HG02623 (cell line): Measurements from ENCODE around the gene MCC.
A peak's percentile ranks its signal among the peaks of the same experiment; 100 is the strongest.

ENCODE experiments used
- ATAC-seq: cut with Tn5 transposase; IDR thresholded peaks from one replicate; pipeline ENCODE4 v1.9.1; 2021; ENCODE audit warnings: moderate library complexity; ENCODE audit not compliant: unreplicated experiment

Gene MCC

DNA sequence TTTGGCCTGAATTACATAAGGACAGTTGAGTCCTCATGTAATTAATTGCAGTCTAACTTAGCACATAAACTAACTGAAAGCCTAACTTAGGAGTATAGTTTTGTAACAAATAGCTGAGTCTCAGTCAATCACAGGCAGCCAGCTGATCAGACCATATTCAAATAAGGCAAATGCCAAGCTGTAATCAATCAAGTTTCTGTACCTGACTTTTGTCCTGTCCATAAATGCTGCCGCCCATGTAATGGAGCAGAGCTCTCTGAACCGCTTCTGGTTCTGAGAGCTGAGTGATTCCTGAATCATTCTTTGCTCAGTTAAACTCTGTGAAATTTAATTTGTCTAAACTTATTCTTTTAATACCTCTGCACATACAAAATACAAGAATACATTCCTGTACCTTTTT, 158.3 kb downstream of the MCC start:
- no peak for ATAC-seq

GRCh38 chr5:113325054-113325453, 163.2 kb downstream of the MCC start:
- no peak for ATAC-seq

DNA sequence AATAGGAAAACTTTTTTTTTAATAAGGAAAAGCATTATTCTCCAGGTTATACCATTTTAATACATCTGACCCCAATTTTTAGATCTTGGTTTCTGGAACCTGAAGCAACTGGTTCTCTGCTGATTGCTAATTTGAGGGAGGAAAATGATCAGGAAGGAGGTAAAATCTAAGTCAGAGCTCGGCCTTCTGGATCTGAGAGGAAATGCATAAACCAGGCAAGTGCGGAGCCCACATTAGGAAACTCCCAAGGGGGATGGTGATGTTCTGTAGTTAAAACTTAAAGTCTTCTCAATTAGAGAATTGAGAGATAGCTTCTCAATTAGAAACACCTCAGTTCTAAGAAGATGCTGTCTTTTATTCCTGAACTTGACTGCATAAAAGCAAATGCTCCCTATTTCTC, 167.0 kb downstream of the MCC start:
- no peak for ATAC-seq

DNA sequence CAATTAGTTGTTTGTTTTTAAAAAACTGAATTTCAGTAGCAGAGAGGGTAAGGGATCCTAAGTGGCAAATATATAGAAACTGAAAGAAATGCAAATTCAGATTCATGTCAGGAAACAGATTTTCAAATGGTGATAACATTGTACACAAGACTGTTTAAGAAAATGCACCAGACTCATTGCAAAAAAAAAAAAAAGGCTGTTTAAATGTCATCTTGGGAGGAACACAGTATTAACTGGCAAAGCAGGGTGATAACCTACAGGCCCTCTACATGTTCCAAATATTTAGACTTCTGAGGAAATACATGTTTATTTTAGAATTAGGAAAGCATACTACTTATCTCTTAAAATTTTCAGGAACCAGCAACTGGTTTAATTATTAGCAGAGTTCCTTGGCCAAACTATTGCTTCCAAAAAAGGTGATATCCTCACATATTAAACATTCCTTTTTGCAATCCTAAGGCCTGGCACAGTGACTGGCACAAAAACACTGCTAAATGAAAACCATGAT, 167.9 kb downstream of the MCC start:
- ATAC-seq = peak; percentile 71

DNA sequence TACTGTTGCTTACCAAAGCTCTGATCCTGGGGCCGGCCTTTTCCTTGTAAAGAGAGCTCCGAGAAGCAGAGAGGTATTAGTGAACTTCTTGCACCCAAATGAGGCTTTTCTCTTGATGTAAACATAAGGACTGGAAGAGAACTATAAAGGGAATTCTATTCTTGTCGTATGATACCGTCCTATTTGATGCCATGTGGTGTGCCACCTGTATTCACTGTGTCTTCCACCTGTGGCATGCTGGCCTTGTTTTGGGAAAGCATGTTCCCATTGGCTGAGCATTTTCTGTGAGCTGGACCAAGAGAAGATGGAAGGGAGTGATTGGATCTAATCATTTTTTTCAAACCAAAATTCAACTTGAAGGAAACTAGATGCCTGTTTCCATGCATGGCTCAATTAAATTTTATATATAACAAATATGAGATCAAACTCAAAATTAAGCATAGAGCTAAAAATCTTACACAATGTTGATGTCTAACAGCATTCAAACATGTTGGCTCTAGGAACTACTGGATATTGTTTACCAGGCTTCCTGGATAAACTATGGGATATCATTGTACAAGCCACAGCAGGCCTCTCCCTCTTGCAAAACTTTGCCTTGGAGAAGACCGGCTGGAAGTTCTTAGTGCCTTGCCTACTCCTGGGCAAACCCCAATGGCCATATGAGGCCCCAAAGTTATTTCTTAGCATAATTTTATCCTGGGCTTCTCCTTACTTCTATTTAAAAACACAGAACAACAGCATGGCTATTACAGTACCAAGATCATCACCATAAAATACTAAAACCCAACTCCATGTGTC, 168.8 kb downstream of the MCC start:
- no peak for ATAC-seq

- ATAC-seq = no peak
Observed at GRCh38 chr5:113317636-113318035, 170.6 kb downstream of the MCC start.

DNA sequence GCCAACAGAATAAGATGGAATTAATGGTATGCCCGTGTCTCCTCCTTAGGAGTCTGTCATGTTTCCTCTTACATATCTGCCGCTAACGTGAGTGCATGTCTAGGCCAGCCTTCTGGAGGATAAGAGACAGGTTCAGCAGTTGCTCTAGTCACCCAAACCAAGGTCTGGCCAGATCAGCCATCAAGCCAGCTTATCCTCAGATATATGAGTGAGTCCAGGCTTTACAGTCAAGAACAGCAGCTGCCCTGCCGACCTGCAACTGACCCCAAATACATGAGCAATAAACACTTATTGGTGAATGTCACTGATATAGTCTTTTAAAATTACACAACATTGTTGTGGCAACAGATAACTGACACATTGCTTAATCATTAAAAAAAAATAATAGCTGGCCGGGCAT, 177.0 kb downstream of the MCC start:
- no peak for ATAC-seq

DNA sequence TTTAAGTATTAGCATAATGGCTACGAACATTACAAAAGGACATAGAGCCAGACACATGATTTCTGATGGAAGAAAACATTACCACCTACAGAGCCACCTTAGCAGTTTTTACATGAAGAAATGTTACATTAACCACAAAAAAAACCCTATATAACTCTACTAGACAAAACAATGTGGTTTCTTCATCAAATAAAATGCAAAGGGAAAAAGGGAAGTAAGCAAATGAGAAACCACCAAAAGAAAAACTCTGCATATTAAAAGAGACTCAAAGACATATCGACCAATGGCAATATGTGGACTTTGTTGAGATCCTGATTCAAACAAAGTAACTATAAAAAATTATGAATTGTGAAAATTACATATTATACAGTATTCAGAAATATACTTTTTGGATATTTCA, 186.1 kb downstream of the MCC start:
- no peak for ATAC-seq

- ATAC-seq = no peak
Observed at GRCh38 chr5:113299591-113299990, 188.7 kb downstream of the MCC start.

- no peak for ATAC-seq
Observed at GRCh38 chr5:113296676-113297075, 191.6 kb downstream of the MCC start.

DNA sequence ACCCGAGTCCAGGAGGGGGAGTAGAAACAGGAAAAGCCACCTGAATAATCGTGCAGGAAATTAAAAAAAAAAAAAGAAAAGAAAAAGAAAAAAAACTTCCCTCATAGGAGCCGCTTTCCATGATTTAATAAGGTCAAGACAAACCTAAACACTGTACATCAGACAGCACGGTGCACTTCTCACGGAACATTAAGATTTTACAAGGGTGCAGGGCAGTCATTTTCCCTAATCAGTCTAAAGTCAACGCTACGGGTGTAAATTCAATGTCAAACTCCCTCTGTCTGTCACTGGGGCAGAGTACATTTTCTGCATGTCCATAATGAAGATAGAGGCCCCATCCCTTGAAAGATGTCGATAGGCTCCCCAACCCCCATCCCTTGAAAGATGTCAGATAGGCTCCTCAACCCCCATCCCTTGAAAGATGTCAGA, 193.1 kb downstream of the MCC start:
- no peak for ATAC-seq

DNA sequence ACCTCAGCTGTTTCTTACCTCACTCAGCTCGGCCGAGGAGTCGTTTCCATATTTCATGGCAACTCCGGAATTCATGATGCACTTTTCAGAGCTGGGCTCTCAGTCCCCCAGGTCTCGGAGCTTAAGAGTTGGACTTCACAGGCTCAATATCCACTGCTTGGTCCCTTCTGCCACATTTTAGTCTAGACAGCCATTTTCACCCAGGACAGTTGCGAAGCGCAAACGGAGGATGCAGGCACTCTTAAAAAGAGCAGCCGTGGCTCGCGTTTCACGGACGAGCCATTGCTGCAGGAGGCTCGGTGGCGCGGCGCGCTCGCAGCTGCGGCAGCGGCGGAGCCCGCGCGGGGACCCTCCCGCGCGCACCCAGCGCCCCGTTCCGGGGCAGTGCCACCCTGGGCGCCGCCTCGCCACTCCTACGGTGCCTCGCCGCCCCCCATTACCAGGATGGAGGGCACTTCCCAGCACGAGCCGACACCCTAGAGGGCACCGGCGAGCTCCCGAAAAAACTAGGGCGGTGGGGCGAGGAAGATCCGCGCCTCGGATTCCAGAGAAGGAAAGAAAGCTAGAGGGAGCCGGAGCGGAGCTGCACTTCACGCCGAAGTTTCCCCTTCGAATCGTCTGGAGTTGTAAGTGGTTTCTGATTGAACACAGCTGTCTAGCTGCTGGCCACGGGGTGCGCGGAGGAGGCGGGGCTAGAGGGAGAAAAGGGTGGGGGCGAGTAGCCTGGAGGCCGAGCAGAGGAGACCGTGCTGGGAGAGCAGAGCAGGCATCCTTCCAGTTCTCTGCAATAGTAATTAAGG, 193.7 kb downstream of the MCC start:
- peak; percentile 95 for ATAC-seq

DNA sequence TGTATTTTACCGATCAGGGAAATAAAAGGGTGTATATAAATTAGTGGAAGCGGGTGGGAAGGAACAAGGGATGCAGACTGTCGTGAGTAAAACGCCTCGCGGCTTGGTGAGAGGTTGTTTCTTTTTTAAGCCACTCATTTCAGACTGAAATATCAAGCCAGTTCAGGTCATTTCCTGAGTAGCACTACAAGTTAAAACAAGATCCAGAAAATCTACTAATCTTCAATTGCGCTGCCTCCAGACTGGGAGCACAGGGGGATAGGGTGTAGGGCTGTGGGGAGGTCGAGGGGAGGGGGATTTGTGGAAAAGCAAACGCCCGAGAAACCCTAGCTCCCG, 194.3 kb downstream of the MCC start:
- peak; percentile 21 for ATAC-seq

- no peak for ATAC-seq
Observed at GRCh38 chr5:113293068-113293974, 194.9 kb downstream of the MCC start.

GRCh38 chr5:113292462-113292861, 195.8 kb downstream of the MCC start:
- no peak for ATAC-seq

DNA sequence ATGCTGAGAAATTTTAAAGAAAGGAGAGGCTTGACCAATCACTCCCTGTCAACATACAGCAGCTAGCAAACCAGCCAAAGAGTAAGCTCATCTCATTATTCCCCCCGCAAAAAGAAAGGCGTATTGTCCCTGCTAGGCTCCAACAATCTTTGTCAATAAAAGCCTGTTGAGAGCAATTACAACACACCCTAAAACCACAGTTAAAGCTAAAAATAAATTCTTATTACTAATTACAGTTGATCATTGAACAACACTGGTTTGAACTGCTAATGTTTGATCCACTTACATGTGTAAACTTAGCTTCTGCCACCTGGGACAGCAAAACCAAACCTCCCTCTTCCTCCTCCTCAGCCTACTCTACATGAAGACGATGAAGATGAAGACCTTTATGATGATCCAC, 204.7 kb downstream of the MCC start:
- ATAC-seq = no peak

DNA sequence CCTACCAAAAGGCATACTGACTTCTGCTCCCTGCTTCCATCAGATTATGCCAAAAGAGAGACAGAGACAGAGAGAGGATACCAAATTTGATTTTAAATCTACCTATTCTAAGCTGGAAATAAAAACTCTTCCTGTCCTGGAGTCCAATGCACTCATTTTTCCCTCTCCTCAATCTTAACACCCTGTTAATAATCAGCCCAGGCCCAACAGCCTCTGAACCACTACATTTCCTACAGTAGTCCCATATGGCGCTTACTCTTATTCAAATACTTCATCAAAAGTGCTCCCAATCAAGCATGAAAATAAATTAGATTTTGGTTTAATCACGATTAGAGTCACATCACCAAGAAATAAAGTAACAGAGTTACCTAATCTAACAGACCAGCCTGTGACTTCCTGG, 205.8 kb downstream of the MCC start:
- no peak for ATAC-seq

DNA sequence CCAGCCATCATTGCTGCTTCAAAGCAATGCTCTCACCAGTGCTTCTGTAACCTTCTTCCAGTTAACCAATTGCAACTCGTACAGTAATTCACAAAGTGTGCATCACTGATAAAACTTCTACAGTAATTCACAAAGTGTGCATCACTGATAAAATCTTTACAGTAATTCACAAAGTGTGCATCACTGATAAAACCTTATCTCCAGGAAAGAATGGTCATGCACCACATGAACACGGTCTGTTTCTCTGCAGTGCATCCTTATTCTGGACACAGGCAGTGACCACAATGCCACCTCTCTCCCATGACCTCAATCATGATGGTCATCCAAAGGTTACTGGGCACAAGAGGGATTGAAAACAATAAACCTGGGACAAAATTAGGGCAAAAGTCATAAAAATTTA, 207.1 kb downstream of the MCC start:
- ATAC-seq = no peak

DNA sequence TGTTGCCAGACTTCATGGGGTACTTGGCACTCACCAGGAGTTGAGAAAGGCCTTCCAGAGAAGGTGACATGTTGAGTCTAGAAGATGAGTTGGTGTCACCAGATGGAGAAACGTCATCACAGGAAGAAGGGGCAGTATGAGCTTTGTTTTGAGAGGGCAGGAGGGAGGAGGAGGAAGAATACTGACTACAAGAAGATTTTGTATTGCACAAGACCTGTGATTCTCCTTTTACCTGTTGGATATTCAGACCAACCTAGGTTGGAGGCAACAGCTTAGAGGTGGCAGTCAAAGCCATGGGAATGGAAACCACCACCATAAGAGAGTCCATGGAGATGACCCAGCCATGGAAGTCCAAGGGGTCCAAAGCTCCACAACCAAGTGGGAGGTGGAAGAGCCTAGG, 207.7 kb downstream of the MCC start:
- no peak for ATAC-seq

DNA sequence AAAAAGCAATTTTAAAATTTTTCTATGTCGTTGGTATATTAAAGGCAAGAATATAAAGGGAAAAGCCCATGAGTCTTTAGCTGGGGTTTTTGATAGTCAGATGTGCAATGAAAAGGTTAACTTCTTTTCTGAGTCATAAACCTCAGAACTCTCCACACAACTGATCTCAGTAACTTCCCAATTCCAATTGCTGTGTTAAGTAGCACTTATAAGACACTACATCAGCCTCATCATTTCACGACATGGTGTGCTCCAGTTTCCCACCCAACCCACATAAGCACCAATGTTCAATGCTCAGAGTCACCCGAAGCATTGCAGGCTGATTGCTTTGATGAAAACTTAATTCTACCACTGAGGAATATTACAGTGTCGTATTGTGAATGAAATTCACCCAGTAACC, 209.3 kb downstream of the MCC start:
- ATAC-seq = no peak

DNA sequence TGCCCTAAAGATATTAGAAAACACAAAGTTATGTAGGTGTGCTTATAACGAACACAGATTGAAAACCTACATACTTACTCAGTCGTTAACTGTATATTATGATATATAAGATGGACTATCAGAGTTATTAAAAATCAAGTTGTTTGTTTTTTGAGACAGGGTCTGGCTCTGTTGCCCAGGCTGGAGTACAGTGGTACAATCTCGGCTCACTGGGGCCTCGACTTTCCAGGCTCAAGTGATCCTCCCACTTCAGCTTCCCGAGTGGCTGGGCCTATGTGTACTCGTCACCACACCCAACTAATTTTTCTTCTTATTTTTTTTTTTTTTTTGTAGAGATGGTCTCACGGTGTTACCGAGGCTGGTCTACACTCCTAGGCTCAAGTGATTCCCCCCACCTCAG, 211.8 kb downstream of the MCC start:
- no peak for ATAC-seq
